Activated naive CD4-positive, alpha-beta T cell treated with anti-CD3 and anti-CD28 coated beads, Interleukin-2, amount 50 U/mL, for 72 hours (primary cell): ENCODE results near the gene SLC35B4. TPM values are rescaled to one million over a fixed set of nuclear protein-coding genes. Genes with fewer than 3 reads are reported as not detected.
"Not testable (repeated sequence)": the region's sequence is repeated elsewhere in the genome, so short reads cannot be mapped to it uniquely, and the experiment has no call there.

Source experiments
- ATAC-seq, 2 donors: fragments of 150-1000 bp; cut with Tn5 transposase; 2 replicates each; pipeline ENCODE4 v1.10.0; 2021; ENCODE audit warnings: mild to moderate bottlenecking in 2 of 2, moderate library complexity in 2 of 2
- DNase-seq, 2 donors: peaks; one replicate each; pipeline ENCODE4 v3.0.0; 2021 to 2022; ENCODE audit warnings: low spot score in 2 of 2
- H3K27ac Mint-ChIP-seq, 2 donors: one replicate each; pipeline ENCODE4 v1.8.0; 2022; ENCODE audit warnings: mild to moderate bottlenecking in 2 of 2, mixed read lengths in 2 of 2
- H3K36me3 Mint-ChIP-seq, 2 donors: one replicate each; pipeline ENCODE4 v1.8.0; 2022; ENCODE audit warnings: mixed read lengths in 2 of 2
- H3K9me3 Mint-ChIP-seq, 2 donors: one replicate each; pipeline ENCODE4 v1.8.0; 2022; ENCODE audit warnings: mixed read lengths in 2 of 2
- total RNA-seq, 2 donors: library from RNA; stranded (reverse); gene quantifications; one replicate each; pipeline ENCODE4 v1.2.3, GENCODE V29; 2022

Gene SLC35B4
- total RNA-seq, 2 donors from 2014 or later: 6.4 to 15.4 TPM

DNA sequence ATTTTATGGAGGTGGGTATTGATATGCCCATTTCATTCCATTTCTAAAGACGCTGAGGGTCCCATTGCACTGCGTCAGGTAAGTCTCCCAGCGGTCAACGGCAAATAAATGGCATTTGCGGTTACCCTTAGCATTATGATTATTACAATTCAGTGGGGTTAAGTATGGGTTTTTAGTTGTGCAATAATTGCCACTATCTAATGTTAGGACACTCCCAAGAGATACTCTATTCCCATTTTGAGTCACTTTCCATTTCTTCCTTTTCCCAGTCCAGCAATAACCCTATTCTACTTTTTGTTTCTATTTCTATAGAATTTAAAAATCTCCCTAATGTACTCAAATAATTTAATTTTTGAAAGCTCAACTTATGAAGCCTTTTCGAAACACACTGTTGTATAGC, 4.0 kb downstream of the SLC35B4 start:
- Mint-ChIP-seq H3K9me3 (no peaks in the 10 kb centered on the region), H3K27ac (no peak overlapping the region), H3K36me3 (peaks cover 0 to 5% of the 10 kb centered on the region in 2 donors)
- ATAC-seq: no peak
- DNase-seq: no peak

DNA sequence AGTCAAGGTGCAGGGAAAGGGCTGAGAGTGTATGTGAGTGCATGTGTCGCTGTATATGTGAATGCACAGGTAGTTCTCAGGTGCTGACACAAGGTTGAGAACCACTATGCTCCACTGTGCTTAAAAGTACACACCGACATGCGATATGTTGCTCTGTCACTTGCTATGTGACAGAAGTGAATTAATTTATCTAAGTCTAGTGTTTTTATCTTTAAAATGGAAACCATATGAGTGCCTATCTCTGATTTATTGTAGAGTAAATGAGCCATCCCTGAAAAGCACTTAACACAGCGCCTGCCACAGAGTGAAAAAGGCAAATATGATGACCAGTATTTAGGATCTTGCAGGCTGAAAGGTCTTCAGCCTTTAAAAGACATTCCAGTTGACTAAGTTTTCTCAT, 4.9 kb downstream of the SLC35B4 start:
- Mint-ChIP-seq H3K9me3 (no peaks in the 10 kb centered on the region), H3K36me3 (peaks cover 0 to 5% of the 10 kb centered on the region in 2 donors), H3K27ac (no peak overlapping the region)
- no peak for DNase-seq
- ATAC-seq: no peak

DNA sequence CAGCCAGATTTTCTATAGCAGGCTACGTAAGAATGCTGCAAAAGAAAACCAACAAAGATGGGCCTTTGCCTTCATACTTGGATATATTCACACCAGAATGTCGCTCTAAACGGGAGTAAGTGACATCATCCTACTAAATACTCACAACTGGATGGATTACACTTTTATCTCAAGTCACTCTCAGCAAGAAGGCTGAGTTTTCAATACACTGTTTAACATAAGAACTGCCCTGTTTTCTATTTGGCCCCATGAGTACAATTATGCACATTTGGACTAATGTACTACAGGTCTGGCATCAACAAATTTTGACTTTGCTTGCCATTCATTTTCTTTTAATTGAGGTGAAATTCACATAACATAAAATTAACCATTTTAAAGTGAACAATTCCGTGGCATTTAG, 8.2 kb downstream of the SLC35B4 start:
- Mint-ChIP-seq H3K36me3 (no peaks in the 10 kb centered on the region), H3K9me3 (no peaks in the 10 kb centered on the region), H3K27ac (no peak overlapping the region)
- DNase-seq (no peak), ATAC-seq (no peak)

- ATAC-seq: no peak
- DNase-seq: no peak
- H3K36me3 Mint-ChIP-seq: no peaks in the 10 kb centered on the region
- no peak overlapping the region for H3K27ac Mint-ChIP-seq
- no peaks in the 10 kb centered on the region for H3K9me3 Mint-ChIP-seq
Observed at GRCh38 chr7:134307320-134307719, 9.4 kb downstream of the SLC35B4 start.

DNA sequence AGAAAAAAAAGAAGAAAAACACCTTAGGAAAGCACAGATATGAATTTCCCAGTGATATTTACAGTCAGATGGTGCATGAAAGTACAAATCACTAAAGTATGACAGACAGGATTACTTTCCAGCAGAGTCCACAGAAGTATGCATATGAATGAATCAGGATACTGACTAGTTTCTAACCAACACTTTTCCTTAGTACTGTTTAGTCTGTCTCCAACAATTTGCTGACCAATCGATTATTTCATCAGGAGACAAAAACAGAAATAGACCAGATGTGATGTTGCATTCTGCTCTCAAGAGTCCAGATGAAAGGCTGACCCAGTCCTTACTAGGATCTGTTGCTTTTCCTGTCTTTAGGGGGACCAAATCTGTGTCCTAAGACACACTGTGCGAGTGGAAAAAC, 14.6 kb downstream of the SLC35B4 start:
- DNase-seq: no peak
- H3K9me3 Mint-ChIP-seq: no peaks in the 10 kb centered on the region
- no peak overlapping the region for H3K27ac Mint-ChIP-seq
- peaks cover 5 to 13% of the 10 kb centered on the region in 2 donors for H3K36me3 Mint-ChIP-seq
- no peak for ATAC-seq

GRCh38 chr7:134301592-134301991, 15.1 kb downstream of the SLC35B4 start:
- H3K36me3 Mint-ChIP-seq: peaks cover 5 to 13% of the 10 kb centered on the region in 2 donors
- H3K27ac Mint-ChIP-seq: no peak overlapping the region
- H3K9me3 Mint-ChIP-seq: no peaks in the 10 kb centered on the region
- DNase-seq (no peak), ATAC-seq (no peak)

DNA sequence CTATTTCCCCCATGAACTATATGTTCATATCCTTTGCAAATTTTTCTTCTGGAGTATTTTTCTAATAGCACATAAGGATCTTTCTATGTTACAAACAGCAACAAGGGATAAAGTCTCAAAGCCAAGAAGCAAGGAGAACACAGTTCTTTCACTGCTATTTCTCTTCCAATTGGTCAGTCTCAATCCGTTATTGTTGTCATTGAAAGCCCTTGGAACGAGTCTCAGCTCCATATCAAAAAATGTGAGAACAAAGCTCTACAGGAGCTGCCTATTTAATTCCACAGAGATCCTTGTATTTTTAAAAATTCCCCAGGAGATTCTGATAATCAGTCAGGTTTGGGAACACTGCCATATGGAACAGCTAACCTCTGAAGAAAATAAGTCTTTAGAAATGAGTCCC, 15.7 kb downstream of the SLC35B4 start:
- Mint-ChIP-seq H3K27ac (no peak overlapping the region), H3K9me3 (no peaks in the 10 kb centered on the region), H3K36me3 (peaks cover 8 to 16% of the 10 kb centered on the region in 2 donors)
- DNase-seq (no peak), ATAC-seq (no peak)

DNA sequence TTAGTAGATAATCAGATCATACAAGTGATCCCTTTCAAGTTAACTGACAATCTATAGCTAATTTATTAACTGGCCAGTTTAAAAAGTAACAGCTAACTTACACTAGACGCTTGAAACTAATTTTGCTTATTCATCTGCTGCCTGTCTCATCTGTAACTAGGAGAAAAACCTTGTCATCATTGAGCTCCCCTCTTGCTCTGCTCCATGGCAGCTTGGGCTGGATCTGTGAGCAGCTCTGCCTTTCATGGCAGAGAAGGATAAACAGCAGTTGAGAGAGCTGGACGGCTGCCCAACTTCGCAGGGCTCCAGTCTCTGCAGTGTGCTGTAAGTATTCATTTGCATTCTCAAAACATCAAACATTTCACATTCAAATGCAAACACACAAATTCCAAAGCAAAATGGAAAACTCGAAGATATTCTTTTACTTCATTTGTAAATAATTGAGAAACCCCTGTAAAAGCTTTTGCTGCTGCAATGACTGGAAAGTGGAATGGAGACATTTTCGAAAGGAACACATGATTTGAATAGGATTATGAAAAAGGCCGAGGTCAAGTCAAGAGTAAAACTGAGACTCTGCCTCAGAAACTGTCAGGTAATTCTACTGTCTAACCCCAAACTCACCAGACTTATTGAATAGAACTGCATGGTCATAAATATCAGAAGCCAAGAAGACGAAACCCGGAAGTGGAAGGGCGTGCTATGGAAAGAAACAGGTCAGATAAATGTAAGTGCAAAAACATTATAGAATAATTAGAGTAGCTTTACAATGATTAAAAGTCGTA, 17.6 kb downstream of the SLC35B4 start:
- DNase-seq: no peak
- no peak for ATAC-seq
- Mint-ChIP-seq H3K36me3 (peaks cover 19 to 20% of the 10 kb centered on the region in 2 donors), H3K9me3 (no peaks in the 10 kb centered on the region), H3K27ac (no peak overlapping the region)

- Mint-ChIP-seq H3K27ac (no peak overlapping the region), H3K36me3 (peaks cover 19 to 24% of the 10 kb centered on the region in 2 donors), H3K9me3 (no peaks in the 10 kb centered on the region)
- no peak for DNase-seq
- no peak for ATAC-seq
Observed at GRCh38 chr7:134297489-134297888, 19.2 kb downstream of the SLC35B4 start.

GRCh38 chr7:134295982-134296381, 20.7 kb downstream of the SLC35B4 start:
- H3K27ac Mint-ChIP-seq, H3K9me3 Mint-ChIP-seq, ATAC-seq, DNase-seq: not testable (repeated sequence)
- H3K36me3 Mint-ChIP-seq: peaks cover 14 to 21% of the 10 kb centered on the region in 2 donors

DNA sequence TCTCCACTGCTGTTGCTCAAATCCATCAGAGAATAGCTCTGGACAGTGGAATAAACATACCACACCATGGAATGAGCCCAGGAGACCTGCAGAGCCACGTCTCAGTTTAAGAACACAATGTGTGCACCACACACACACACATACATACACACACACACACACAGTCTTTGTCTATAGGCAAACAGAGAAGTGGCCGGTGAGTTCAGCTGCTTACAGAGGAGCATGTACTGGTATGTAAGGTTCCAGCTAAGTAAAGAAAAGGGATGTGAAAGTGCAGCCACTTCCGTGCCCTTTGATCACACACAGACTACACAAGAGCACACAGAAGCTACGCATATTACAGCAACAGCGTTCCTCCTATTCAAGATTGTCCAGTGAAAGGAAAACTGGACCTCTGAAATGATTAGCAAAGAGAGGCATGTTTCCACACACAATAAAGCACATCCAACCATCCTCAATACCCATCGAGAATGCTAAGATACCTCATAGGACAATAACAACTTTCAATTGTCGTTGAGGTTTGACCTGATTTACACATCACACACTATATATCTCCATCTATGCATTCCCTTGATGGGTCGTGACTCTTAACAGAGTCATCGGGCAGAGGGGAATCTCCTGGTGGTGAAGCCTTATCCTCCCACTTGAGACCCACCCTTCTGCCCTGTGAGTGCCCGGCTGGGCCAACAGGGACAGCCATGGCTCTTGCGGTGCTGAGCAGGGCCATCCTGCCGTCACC, 23.6 kb downstream of the SLC35B4 start:
- no peak for DNase-seq
- peaks cover 6 to 20% of the 10 kb centered on the region in 2 donors for H3K36me3 Mint-ChIP-seq

DNA sequence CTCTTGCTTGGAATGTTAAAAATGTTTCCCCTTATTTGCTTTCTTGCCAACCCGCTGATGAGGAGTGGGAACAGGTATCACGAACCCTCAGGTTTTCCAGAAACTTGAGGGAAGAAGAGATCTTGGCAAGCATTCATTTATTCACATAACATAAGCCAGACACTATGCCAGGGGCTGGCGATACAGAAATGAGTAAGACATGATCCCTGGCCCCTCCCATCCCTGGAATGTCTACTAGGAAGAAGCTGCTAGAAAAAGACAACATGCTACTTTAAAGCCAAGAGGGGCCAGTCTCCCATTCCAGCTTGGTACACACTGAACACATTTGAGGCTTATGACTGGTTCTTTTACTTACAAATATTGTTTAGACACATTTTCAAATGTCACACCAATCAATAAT, 26.4 kb downstream of the SLC35B4 start:
- Mint-ChIP-seq H3K9me3 (no peaks in the 10 kb centered on the region), H3K36me3 (peaks cover 0 to 14% of the 10 kb centered on the region in 2 donors), H3K27ac (no peak overlapping the region)
- DNase-seq: no peak
- ATAC-seq: no peak

More for the DNA sequence above, 23.6 kb downstream of the SLC35B4 start:
- Mint-ChIP-seq H3K9me3 (no peaks in the 10 kb centered on the region), H3K27ac (no peak overlapping the region)
- no peak for ATAC-seq

GRCh38 chr7:134289841-134290240, 26.9 kb downstream of the SLC35B4 start:
- peaks cover 0 to 12% of the 10 kb centered on the region in 2 donors for H3K36me3 Mint-ChIP-seq
- no peak overlapping the region for H3K27ac Mint-ChIP-seq
- no peak for ATAC-seq
- no peak for DNase-seq
- no peaks in the 10 kb centered on the region for H3K9me3 Mint-ChIP-seq

DNA sequence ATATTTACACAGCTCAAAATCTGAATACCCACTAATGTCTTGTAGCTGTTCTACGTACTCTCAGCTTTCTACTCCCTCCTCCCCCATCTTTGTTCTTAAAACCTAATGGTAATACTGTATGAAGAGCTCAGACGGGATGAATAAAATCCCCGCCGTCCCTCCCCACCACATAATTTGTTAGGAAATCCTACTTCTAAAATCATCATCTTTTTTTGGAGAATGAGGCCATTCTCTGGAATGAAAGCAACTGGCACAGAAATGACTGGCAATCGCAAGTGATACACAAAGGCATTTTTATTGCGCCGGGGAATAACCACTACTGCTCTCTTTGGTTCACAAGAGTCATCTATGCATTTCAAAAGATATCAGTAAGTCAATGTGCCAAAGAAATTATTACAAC, 27.3 kb downstream of the SLC35B4 start:
- no peaks in the 10 kb centered on the region for H3K9me3 Mint-ChIP-seq
- H3K27ac Mint-ChIP-seq: peak overlapping the region in 1 of 2 donors; percentile 57
- DNase-seq (no peak), ATAC-seq (no peak)
- H3K36me3 Mint-ChIP-seq: peaks cover 0 to 8% of the 10 kb centered on the region in 2 donors

GRCh38 chr7:134287916-134288659, 28.6 kb downstream of the SLC35B4 start:
- Mint-ChIP-seq H3K9me3 (no peaks in the 10 kb centered on the region), H3K36me3 (no peaks in the 10 kb centered on the region), H3K27ac (no peak overlapping the region)
- no peak for ATAC-seq
- no peak for DNase-seq

DNA sequence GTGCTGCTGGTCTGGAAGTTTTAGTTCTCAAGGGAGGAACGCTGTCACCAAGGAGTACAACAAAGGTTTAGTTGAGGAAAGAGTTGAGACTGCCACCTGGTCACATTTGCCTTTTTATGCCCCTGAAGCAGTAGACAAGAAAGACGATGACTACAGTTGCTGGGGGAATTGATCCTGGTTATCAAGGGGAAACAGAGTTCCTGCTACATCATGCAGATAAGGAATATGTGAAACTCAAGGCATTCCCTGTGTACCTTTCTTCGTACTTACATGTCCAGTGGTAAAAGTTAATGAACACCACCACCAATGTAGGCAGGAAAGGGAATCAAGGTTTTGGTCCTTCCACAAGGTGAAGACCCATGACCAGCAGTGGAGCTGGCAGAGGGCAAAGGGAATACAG, 31.8 kb downstream of the SLC35B4 start:
- Mint-ChIP-seq H3K36me3 (no peaks in the 10 kb centered on the region), H3K27ac (no peak overlapping the region), H3K9me3 (no peaks in the 10 kb centered on the region)
- no peak for ATAC-seq
- no peak for DNase-seq

DNA sequence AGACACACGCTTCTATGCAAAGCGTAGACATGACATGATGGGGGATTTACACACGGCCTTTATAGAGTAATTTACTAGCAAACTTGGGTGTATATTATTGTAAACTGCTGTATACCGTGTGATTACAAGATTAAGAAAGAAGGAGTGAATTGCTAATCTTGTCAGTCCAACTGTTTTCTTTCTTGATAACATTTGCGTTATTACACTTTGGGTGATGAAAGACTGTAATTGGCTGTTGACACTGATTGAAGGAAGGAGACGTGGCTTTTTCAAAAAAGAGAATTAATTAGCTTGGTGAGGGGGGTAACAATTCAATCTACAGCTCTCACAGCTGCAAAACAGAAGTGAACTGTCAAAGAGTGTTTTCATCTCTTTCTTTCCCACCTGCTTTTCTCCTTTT, 32.7 kb downstream of the SLC35B4 start:
- ATAC-seq (no peak), DNase-seq (no peak)
- no peak overlapping the region for H3K27ac Mint-ChIP-seq
- no peaks in the 10 kb centered on the region for H3K36me3 Mint-ChIP-seq
- no peaks in the 10 kb centered on the region for H3K9me3 Mint-ChIP-seq
